HG03159 (cell line): ENCODE data around the gene C5orf58.
"Not testable (repeated sequence)": the region's sequence is repeated elsewhere in the genome, so short reads cannot be mapped to it uniquely, and the experiment has no call there.

ENCODE experiments used
- ATAC-seq: cut with Tn5 transposase; IDR thresholded peaks from one replicate; pipeline ENCODE4 v1.9.1; 2021; ENCODE audit warnings: mild to moderate bottlenecking, moderate library complexity; ENCODE audit not compliant: unreplicated experiment

The C5orf58 gene

GRCh38 chr5:170223360-170223759, 9.4 kb upstream of the C5orf58 start:
- no peak for ATAC-seq

GRCh38 chr5:170223906-170224305, 8.9 kb upstream of the C5orf58 start:
- no peak for ATAC-seq

- peak; percentile 62 for ATAC-seq
These were observed 7.3 kb upstream of the C5orf58 start for GRCh38 chr5:170225326-170226128.

- no peak for ATAC-seq
These were observed 6.6 kb upstream of the C5orf58 start for GRCh38 chr5:170226129-170226615.

- no peak for ATAC-seq
These were observed 6.1 kb upstream of the C5orf58 start for GRCh38 chr5:170226661-170227060.

- ATAC-seq, result no peak
These were observed 3.9 kb upstream of the C5orf58 start for GRCh38 chr5:170228762-170229435.

GRCh38 chr5:170233358-170233892, 640 bp downstream of the C5orf58 start:
- ATAC-seq, result no peak

GRCh38 chr5:170235876-170236864, 3.4 kb downstream of the C5orf58 start:
- no peak for ATAC-seq

GRCh38 chr5:170238456-170239196, 5.8 kb downstream of the C5orf58 start:
- ATAC-seq, result no peak

- not testable (repeated sequence) for ATAC-seq
These were observed 12.7 kb downstream of the C5orf58 start for GRCh38 chr5:170245436-170245835.

GRCh38 chr5:170246126-170246870, 13.5 kb downstream of the C5orf58 start:
- ATAC-seq, result no peak

GRCh38 chr5:170247363-170247762, 14.6 kb downstream of the C5orf58 start:
- ATAC-seq, result no peak

- no peak for ATAC-seq
These were observed 15.6 kb downstream of the C5orf58 start for GRCh38 chr5:170248172-170248930.

GRCh38 chr5:170248931-170249227, 16.1 kb downstream of the C5orf58 start:
- ATAC-seq, result not testable (repeated sequence)

- ATAC-seq, result no peak
These were observed 16.6 kb downstream of the C5orf58 start for GRCh38 chr5:170249355-170249754.

GRCh38 chr5:170250810-170251317, 18.1 kb downstream of the C5orf58 start:
- no peak for ATAC-seq

GRCh38 chr5:170251462-170251861, 18.7 kb downstream of the C5orf58 start:
- ATAC-seq, result no peak

GRCh38 chr5:170252109-170252508, 19.3 kb downstream of the C5orf58 start:
- ATAC-seq, result no peak
